Activated CD8-positive, alpha-beta T cell treated with anti-CD3 and anti-CD28 coated beads for 36 hours (primary cell): ENCODE measurements around the gene PROSER3. TPM values are rescaled to one million over a fixed set of nuclear protein-coding genes. Genes with fewer than 3 reads are reported as not detected.

Experiments used
- ATAC-seq: fragments of 200-7000 bp; cut with Tn5 transposase; one replicate; pipeline ENCODE4 v1.10.0; 2021; ENCODE audit warnings: mild to moderate bottlenecking, moderate library complexity
- CTCF ChIA-PET: fragments of 350-600 bp; sonication (Branson Sonifier 250); formaldehyde crosslinking; loops from one replicate; lab custom pipeline; 2021; ENCODE audit warnings: antibody characterized with exemption; lab: Charles Lee
- POLR2A ChIA-PET: fragments of 350-600 bp; sonication (Branson Sonifier 250); formaldehyde crosslinking; loops from one replicate; lab custom pipeline; 2021; ENCODE audit warnings: antibody characterized with exemption; lab: Charles Lee
- DNase-seq: peaks from one replicate; pipeline ENCODE4 v3.0.0-alpha.2; 2020
- H3K27ac Mint-ChIP-seq: one replicate; pipeline ENCODE4 v1.8.0; 2021; ENCODE audit warnings: mild to moderate bottlenecking, mixed read lengths
- H3K27me3 Mint-ChIP-seq: one replicate; pipeline ENCODE4 v1.8.0; 2021; ENCODE audit warnings: mixed read lengths
- H3K36me3 Mint-ChIP-seq: one replicate; pipeline ENCODE4 v1.8.0; 2021; ENCODE audit warnings: low read depth, mixed read lengths
- H3K4me1 Mint-ChIP-seq: one replicate; pipeline ENCODE4 v1.8.0; 2021; ENCODE audit warnings: low read depth, mixed read lengths
- H3K4me3 Mint-ChIP-seq: one replicate; pipeline ENCODE4 v1.8.0; 2021; ENCODE audit warnings: mild to moderate bottlenecking, moderate library complexity, mixed read lengths
- H3K9me3 Mint-ChIP-seq: one replicate; pipeline ENCODE4 v1.8.0; 2021; ENCODE audit warnings: mixed read lengths
- CTCF ChIP-seq: fragments of 200-600 bp; IDR thresholded peaks from one replicate; pipeline ENCODE4 v1.8.0; 2022; ENCODE audit warnings: antibody characterized with exemption, mild to moderate bottlenecking
- intact Hi-C: fragments of 100-400 bp; cut with micrococcal nuclease; formaldehyde crosslinking; loops from one replicate; pipeline ENCODE4 v1.10.0; 2022
- total RNA-seq, 2 experiments: library from RNA; stranded (reverse); gene quantifications; one replicate each; pipeline ENCODE4 v1.2.3, GENCODE V29; 2021

PROSER3 gene
- total RNA-seq, 2 experiments from 2014 or later = 40.7 to 41.1 TPM

- ChIA-PET POLR2A (interaction anchor here (0.9 to 1.3 kb wide), 5 partner anchors 14 to 95 kb away, joined by 3 to 4 read pairs (median 3); no protein-coding TSS in a partner anchor), CTCF (no interaction called here)
- intact Hi-C loops = no loop called here
- TF ChIP-seq CTCF = no peak
- Mint-ChIP-seq H3K9me3 (no peaks in the 10 kb centered on the region), H3K4me3 (peak within 1 kb of the TSS; percentile 72), H3K27me3 (no peaks in the 10 kb centered on the region), H3K27ac (peak within 1 kb of the TSS; percentile 59), H3K36me3 (peaks cover 1% of the 10 kb centered on the region), H3K4me1 (peaks cover 10% of the 10 kb centered on the region)
- ATAC-seq (peak; percentile 99), DNase-seq (peak; percentile 100)
These were observed 17.5 kb downstream of the PROSER3 start, which contains the start of gene ARHGAP33 for GRCh38 chr19:35775298-35776101. ARHGAP33 (plus strand) TSS chr19:35775564; CDS start chr19:35775659, 95 bp downstream.

- Mint-ChIP-seq H3K9me3 (no peaks in the 10 kb centered on the region), H3K27ac (peak overlapping the region; percentile 59), H3K4me1 (peaks cover 10% of the 10 kb centered on the region), H3K27me3 (no peaks in the 10 kb centered on the region), H3K36me3 (no peaks in the 10 kb centered on the region), H3K4me3 (peak overlapping the region; percentile 72)
- no peak for TF ChIP-seq CTCF
- CTCF ChIA-PET = no interaction called here
- POLR2A ChIA-PET = interaction anchor here (0.9 to 1.3 kb wide), 5 partner anchors 13 to 94 kb away, joined by 3 to 4 read pairs (median 3); no protein-coding TSS in a partner anchor
- DNase-seq (no peak), ATAC-seq (no peak)
- intact Hi-C loops = no loop called here
These were observed 18.3 kb downstream of the PROSER3 start for GRCh38 chr19:35776102-35776788.

GRCh38 chr19:35777086-35777841 lies 19.3 kb downstream of the PROSER3 start:
- Mint-ChIP-seq H3K27me3 (no peaks in the 10 kb centered on the region), H3K4me1 (peaks cover 10% of the 10 kb centered on the region), H3K27ac (no peak overlapping the region), H3K9me3 (no peaks in the 10 kb centered on the region), H3K36me3 (no peaks in the 10 kb centered on the region), H3K4me3 (peak overlapping the region; percentile 13)
- intact Hi-C loops = no loop called here
- ATAC-seq (no peak), DNase-seq (no peak)
- CTCF ChIA-PET = no interaction called here
- POLR2A ChIA-PET = interaction anchor here (1.0 to 1.3 kb wide), 3 partner anchors 14 to 93 kb away, joined by 3 to 4 read pairs (median 3); no protein-coding TSS in a partner anchor
- TF ChIP-seq CTCF = no peak

- TF ChIP-seq CTCF = no peak
- intact Hi-C loops = no loop called here
- ChIA-PET CTCF (no interaction called here), POLR2A (interaction anchor here (0.9 to 1.0 kb wide), 2 partner anchors 11 to 57 kb away, joined by 3 read pairs; no protein-coding TSS in a partner anchor)
- DNase-seq (no peak), ATAC-seq (no peak)
- H3K4me1 Mint-ChIP-seq = peaks cover 10% of the 10 kb centered on the region
- H3K9me3 Mint-ChIP-seq = no peaks in the 10 kb centered on the region
- H3K27ac Mint-ChIP-seq = no peak overlapping the region
- H3K36me3 Mint-ChIP-seq = no peaks in the 10 kb centered on the region
- H3K4me3 Mint-ChIP-seq = no peak overlapping the region
- no peaks in the 10 kb centered on the region for H3K27me3 Mint-ChIP-seq
These were observed 20.0 kb downstream of the PROSER3 start for GRCh38 chr19:35777961-35778360.
